MG63 (cell line): ENCODE measurements around the gene CINP. TPM values are rescaled to one million over a fixed set of nuclear protein-coding genes. Genes with fewer than 3 reads are reported as not detected.
A peak's percentile ranks its signal among the peaks of the same experiment; 100 is the strongest.
"Not testable (repeated sequence)": the region's sequence is repeated elsewhere in the genome, so short reads cannot be mapped to it uniquely, and the experiment has no call there.

Source experiments
- DNase-seq: peaks from one replicate; pipeline ENCODE4 v3.0.0-alpha.2; 2020
- H3K27me3 ChIP-seq: fragments of 250-450 bp; sonication (Bioruptor Pico); 2 replicates; pipeline ENCODE4 v1.5.1; 2020; ENCODE audit warnings: mild to moderate bottlenecking, moderate library complexity
- H3K36me3 ChIP-seq: fragments of 250-450 bp; sonication (Bioruptor Pico); 2 replicates; pipeline ENCODE4 v1.5.1; 2020; ENCODE audit warnings: mild to moderate bottlenecking, moderate library complexity
- H3K4me3 ChIP-seq: fragments of 250-450 bp; sonication (Bioruptor Pico); 2 replicates; pipeline ENCODE4 v1.5.1; 2020; ENCODE audit warnings: mild to moderate bottlenecking, moderate library complexity
- H3K9me3 ChIP-seq: fragments of 250-450 bp; sonication (Bioruptor Pico); 2 replicates; pipeline ENCODE4 v1.5.1; 2020; ENCODE audit warnings: mild to moderate bottlenecking, moderate library complexity
- total RNA-seq: library from RNA; depleted of rRNA; stranded (reverse); fragments of >200 nt; shearing (Covaris generic); gene quantifications from 2 replicates; pipeline ENCODE4 v1.2.3, GENCODE V29; 2014; ENCODE audit warnings: low replicate concordance

CINP gene
- total RNA-seq, 1 experiment from 2014 or later, result 68.8 TPM

GRCh38 chr14:102333795-102334705 lies 28.6 kb downstream of the CINP start:
- no peak overlapping the region for H3K4me3 ChIP-seq
- DNase-seq, result no peak
- H3K27me3 ChIP-seq, result no peaks in the 10 kb centered on the region
- H3K9me3 ChIP-seq, result no peaks in the 10 kb centered on the region
- H3K36me3 ChIP-seq, result no peaks in the 10 kb centered on the region

- Histone ChIP-seq H3K4me3 (no peak overlapping the region), H3K36me3 (no peaks in the 10 kb centered on the region), H3K27me3 (no peaks in the 10 kb centered on the region), H3K9me3 (no peaks in the 10 kb centered on the region)
- no peak for DNase-seq
These were observed 29.3 kb downstream of the CINP start for GRCh38 chr14:102333390-102333789.

DNA sequence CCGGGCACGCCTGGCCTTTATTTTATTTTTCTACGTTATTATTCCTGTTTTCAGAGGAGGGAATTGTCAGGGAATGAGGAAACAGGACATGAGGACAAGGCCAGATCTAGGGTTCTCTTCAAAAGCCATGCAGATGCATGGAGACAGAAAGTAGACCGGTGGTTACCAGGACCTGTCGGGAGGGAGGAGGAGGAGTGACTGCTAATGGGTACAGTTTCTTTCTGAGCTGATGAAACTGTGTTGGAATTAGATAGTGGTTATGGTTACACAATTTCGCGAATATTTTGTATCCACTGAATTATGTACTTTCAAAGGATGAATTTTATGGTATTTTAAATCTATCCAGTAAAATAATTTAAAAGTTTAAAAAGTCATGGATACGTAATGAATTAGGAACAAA lies 31.9 kb downstream of the CINP start:
- DNase-seq, result no peak
- Histone ChIP-seq H3K9me3 (no peaks in the 10 kb centered on the region), H3K27me3 (no peaks in the 10 kb centered on the region), H3K36me3 (no peaks in the 10 kb centered on the region), H3K4me3 (no peak overlapping the region)

GRCh38 chr14:102329381-102329780 lies 33.3 kb downstream of the CINP start:
- H3K9me3 ChIP-seq, H3K4me3 ChIP-seq, H3K36me3 ChIP-seq, H3K27me3 ChIP-seq, DNase-seq: not testable (repeated sequence)

DNA sequence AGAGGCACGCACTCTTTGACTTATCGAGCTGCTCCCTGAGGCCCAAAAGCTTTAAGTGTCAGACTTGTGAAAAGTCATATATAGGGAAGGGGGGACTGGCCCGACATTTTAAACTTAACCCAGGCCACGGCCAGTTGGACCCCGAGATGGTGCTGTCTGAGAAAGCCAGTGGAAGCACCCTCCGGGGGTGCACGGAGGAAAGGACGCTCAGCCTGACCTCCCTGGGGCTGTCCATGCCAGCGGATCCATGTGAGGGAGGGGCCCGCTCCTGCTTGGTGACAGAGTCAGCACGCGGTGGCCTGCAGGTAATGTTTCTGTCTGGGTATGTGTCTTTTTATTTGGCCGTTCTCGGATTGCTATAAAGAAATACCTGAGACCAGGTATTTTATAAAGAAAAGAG lies 36.1 kb downstream of the CINP start:
- DNase-seq, result no peak
- Histone ChIP-seq H3K4me3 (no peak overlapping the region), H3K27me3 (no peaks in the 10 kb centered on the region), H3K36me3 (no peaks in the 10 kb centered on the region), H3K9me3 (no peaks in the 10 kb centered on the region)

- no peaks in the 10 kb centered on the region for H3K27me3 ChIP-seq
- no peak for DNase-seq
- H3K36me3 ChIP-seq, result no peaks in the 10 kb centered on the region; the same call in 1 of the 2 replicates
- H3K4me3 ChIP-seq, result no peak overlapping the region
- H3K9me3 ChIP-seq, result no peaks in the 10 kb centered on the region
These were observed 36.8 kb downstream of the CINP start for GRCh38 chr14:102325791-102326345.

DNA sequence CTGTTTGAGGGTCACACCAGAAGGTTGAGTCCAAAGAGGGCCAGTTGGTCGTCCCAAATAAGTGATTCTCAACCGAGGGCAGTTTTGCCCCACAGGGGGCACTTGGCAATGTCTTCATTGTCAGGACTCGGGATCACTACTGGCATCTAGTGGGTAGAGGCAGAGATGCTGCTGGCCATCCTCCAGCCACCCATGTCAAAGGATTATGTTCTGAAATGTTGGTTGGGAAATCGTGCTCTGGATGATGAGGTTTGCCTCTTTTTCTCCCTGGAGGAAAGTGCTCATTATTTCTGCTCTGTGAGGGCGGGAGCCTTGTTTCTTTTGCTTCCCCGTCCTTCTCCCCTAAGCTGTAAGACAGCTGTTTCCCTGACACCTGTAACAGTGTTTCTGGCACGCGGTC lies 39.6 kb downstream of the CINP start:
- Histone ChIP-seq H3K9me3 (no peaks in the 10 kb centered on the region), H3K36me3 (no peaks in the 10 kb centered on the region; the same call in 1 of the 2 replicates), H3K4me3 (no peak overlapping the region), H3K27me3 (no peaks in the 10 kb centered on the region)
- peak; percentile 76 for DNase-seq

DNA sequence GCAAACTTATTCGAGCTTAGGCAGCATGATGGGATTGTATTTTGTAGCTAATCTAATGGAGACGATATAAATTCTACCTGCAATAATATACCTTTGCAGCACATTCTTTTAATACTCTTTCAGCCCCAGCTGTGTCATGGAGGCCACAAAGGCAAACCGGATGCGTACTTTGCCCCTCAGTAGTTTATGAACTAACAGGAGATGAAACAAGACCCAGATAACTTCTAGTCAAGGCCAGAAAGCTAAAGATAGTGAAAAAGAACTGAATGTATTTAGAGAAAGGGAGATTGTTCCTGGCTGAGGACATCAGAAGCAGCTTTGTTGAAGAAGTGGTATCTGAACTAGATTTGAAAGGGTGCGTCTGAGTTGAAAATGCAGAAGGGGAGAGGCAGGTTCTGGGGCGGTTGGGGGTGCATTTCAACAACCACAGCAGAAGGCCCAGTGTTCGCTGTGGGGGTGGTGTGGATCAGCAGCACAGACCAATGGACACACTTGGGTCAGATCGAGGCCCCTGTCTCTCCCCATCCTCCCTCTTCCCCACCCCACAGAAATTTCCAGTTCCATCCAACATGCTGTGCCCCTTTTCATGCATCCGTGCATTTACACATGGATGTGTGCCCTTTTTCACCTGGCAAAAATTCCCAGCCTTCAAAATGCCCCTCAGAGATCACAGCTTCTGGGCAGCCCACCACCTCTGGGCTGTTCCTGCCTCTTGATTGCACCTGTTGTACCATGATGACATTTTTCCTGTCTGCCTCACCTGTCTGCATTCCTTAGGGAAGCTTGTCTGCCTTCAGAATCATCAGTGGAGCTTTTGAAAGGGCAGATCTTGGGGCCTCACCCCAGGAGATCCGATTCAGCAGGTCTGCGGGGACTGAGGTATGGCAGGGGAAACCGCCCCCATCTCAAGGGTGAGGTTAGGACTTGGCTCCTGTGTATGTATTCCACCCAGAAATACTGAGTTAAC lies 41.0 kb downstream of the CINP start:
- no peak for DNase-seq
- H3K9me3 ChIP-seq, result no peaks in the 10 kb centered on the region

DNA sequence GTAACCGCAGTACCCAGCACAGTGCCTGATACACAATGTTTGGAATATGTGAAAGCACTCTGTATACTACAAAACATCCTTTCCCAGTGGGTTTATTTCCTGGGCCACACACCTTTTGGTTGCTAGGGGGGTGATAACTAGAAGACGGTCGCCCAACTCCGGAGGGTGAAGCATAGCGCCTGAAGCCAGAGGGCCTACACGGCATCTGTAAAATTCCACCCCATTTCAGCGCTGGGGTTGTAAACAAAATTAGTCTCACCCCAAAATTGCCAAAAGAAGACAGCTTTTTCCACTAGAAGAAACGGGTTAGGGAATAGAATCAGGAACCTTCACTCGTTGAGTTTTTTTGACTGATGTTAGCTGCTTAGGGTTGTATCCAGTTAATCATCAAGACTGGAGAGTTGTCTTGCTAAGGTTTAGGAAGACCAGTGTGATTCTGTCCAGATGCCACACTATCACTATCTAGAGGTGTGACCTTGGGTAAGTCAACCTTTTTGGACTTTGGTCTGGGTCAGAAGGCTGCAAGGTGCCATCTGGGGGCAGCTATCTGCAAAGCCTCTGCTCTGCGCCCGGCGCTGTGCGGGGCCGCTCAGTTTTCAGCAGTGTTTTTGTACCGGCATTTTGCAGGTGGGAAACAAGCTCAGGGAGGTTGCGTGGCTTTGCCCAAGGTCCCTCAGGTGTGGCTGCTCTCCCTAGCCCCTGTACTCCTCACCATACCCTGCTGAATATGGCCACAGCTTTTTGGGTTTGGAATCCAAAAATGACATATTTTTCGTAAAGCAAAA lies 41.8 kb downstream of the CINP start:
- no peak for DNase-seq
- no peaks in the 10 kb centered on the region for H3K27me3 ChIP-seq
- no peaks in the 10 kb centered on the region for H3K9me3 ChIP-seq
- H3K36me3 ChIP-seq, result no peaks in the 10 kb centered on the region; the same call in 1 of the 2 replicates
- peak overlapping the region; percentile 64 for H3K4me3 ChIP-seq

More for the DNA sequence above, 41.0 kb downstream of the CINP start:
- Histone ChIP-seq H3K27me3 (no peaks in the 10 kb centered on the region), H3K36me3 (no peaks in the 10 kb centered on the region; the same call in 1 of the 2 replicates), H3K4me3 (no peak overlapping the region)

DNA sequence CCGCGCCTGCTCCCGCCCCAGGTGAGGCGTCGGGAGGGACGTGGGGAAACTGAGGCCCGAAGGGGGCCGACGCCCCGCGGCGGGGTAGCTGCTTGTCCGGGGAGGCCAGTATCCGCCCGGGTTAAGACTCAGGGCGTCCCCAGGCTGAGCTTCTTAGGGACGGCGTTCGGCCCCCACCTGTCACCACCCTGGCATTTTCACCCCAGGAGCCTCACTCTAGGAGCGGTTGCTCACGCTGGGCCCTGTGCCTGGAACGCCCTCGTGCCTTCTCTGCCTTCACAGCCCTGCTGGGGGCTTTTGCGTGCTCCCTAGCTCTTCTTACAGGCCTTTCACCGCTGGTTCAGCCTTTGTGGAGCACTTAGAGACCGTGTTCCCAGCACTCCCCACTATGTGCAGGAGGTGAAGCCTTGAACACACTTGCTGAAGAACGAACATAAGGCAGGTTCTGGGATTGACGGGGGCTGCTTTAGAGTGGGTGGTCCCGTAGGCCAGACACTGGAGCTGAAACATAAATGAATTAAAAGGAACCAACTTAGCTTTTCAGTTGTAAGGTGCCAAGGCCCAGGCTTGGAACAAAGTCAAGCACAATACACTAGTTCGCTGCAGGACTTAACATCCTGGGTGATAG lies 42.5 kb downstream of the CINP start:
- no peaks in the 10 kb centered on the region; the same call in 1 of the 2 replicates for H3K36me3 ChIP-seq
- H3K27me3 ChIP-seq, result no peaks in the 10 kb centered on the region
- peak; percentile 49 for DNase-seq
- no peaks in the 10 kb centered on the region for H3K9me3 ChIP-seq
- peak overlapping the region; percentile 64 for H3K4me3 ChIP-seq

GRCh38 chr14:102319351-102320032 lies 43.2 kb downstream of the CINP start, which contains the start of gene ZNF839:
TSS of gene ZNF839 (plus strand) at chr14:102319746. CDS start at chr14:102319766, 20 bp downstream.
- H3K9me3 ChIP-seq, result no peaks in the 10 kb centered on the region
- no peaks in the 10 kb centered on the region for H3K27me3 ChIP-seq
- peak within 1 kb of the TSS; percentile 64 for H3K4me3 ChIP-seq
- DNase-seq, result peak; percentile 87
- H3K36me3 ChIP-seq, result no peaks in the 10 kb centered on the region; the same call in 1 of the 2 replicates

DNA sequence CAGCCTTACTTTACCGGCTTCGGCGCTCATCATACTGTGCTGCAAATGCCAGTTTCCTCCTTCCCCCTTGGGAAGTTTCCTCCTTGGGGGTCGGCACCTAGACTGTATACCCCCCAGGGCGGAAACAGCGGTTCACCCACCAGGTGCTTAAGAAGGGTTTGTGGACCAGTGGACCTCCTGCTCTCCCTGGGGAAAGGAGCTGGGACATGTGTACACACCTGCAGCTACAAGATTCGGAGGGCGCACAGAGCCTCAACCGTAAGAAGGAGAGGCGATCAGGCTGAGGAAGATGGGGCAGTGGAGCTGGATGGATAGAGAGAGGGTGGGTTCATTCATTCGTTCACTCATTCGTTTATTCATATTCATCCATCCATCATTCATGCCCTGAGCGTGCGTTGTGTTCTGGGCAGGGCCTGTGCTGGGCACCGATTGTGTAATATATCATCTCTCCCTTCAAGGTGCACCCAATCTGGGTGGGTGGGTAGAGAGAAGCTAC lies 43.9 kb downstream of the CINP start:
- Histone ChIP-seq H3K4me3 (peak overlapping the region; percentile 64), H3K27me3 (no peaks in the 10 kb centered on the region), H3K36me3 (no peaks in the 10 kb centered on the region; the same call in 1 of the 2 replicates), H3K9me3 (no peaks in the 10 kb centered on the region)
- DNase-seq, result no peak

GRCh38 chr14:102317564-102318248 lies 45.0 kb downstream of the CINP start:
- DNase-seq, result peak; percentile 38
- Histone ChIP-seq H3K4me3 (peak overlapping the region; percentile 41), H3K9me3 (no peaks in the 10 kb centered on the region), H3K27me3 (no peaks in the 10 kb centered on the region), H3K36me3 (no peaks in the 10 kb centered on the region; the same call in 1 of the 2 replicates)

DNA sequence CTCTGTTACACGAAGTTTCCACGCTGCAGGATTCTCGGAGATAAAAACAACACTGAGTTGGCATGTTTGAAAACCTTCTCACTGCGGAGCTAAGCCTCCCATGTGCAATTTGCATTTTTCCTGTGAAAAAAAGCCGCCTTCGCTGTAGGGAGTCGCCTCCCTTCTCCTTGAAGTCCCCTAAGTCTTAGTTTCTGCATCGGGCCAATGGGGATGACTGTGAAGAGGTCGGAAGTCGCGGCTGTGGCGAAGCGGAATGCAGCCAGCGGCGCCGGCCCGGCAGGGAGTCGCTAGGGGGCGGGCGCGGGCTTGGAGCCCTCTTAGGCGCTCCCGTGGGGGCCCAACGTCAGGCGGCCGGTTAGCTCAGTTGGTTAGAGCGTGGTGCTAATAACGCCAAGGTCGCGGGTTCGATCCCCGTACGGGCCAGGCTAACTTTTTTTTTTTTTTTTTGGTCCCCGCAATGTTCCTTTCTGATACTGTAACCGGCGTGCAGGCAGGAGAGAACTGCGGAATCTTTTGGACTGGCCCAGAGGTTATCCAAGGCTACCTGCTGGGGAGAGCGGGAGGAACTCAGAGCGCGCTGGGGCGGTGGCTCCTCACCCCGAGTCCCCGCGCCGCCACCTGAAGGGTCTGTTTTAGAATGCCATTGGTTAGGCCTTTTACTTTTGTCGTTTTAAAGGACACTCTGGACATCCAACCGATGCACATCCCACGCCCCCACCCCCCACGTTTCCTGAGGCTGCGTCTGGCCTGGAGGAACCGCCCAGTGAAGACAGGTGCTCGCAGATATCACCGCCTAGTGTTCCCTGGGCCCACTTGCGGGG lies 45.7 kb downstream of the CINP start:
- no peaks in the 10 kb centered on the region for H3K27me3 ChIP-seq
- H3K4me3 ChIP-seq, result peak overlapping the region; percentile 41
- DNase-seq, result peak; percentile 85
- H3K36me3 ChIP-seq, result no peaks in the 10 kb centered on the region; the same call in 1 of the 2 replicates
- H3K9me3 ChIP-seq, result no peaks in the 10 kb centered on the region
